HG02642 (cell line): Measurements from ENCODE around the gene RMND1.
"Not testable (repeated sequence)": the region's sequence is repeated elsewhere in the genome, so short reads cannot be mapped to it uniquely, and the experiment has no call there.

Experiments used
- ATAC-seq: cut with Tn5 transposase; IDR thresholded peaks from one replicate; pipeline ENCODE4 v1.9.1; 2021; ENCODE audit warnings: mild to moderate bottlenecking; ENCODE audit not compliant: unreplicated experiment, poor library complexity

Gene RMND1

DNA sequence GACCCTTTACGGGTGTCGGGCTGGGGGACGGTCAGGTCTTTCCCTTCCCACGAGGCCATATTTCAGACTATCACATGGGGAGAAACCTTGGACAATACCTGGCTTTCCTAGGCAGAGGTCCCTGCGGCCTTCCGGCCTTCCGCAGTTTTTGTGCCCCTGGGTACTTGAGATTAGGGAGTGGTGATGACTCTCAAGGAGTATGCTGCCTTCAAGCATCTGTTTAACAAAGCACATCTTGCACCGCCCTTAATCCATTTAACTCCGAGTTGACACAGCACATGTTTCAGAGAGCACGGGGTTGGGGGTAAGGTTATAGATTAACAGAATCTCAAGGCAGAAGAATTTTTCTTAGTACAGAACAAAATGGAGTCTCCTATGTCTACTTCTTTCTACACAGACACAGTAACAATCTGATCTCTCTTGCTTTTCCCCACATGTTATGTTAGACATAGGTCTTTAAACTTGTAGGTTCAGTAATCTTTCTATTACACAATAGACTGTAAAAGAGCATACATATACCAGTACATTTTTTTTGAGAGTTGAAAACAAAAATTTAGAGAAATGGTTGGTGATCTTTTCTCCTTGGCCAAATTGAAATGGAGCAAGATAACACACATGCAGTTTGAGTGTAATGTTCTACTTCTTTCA, 3.9 kb upstream of the RMND1 start:
- not testable (repeated sequence) for ATAC-seq

DNA sequence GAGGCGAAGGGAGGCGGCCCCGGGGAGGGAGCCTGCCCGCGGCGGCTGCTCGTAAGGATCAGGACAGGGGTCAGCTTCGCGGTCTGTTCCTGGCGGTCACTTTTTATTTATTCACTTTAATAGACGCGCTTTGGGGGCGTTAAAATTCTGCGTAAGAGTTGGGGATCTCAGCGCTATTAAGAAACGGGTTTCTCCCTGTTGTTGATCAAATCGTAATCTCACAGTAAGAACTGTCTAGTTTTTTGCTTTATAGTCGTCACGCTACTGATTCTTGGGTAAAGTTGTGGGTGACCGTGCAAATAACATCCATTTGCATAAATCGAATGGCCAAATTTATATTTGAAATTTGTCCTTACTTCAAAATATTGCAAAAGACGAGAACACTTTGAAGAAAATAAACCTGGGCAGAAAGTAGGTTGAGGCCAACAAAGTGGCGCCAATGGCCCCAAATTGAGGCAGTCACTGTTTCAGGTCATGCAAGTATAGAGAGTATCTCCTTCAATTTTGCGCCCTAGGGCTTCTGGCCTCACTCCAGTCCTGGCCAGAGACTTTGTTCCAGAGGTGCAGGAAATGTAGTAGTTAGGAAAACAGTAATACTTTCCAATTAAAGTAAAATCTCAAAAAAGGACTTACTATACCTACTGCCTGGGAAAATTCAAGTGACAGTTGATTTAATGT, 963 bp upstream of the RMND1 start:
- ATAC-seq: no peak

DNA sequence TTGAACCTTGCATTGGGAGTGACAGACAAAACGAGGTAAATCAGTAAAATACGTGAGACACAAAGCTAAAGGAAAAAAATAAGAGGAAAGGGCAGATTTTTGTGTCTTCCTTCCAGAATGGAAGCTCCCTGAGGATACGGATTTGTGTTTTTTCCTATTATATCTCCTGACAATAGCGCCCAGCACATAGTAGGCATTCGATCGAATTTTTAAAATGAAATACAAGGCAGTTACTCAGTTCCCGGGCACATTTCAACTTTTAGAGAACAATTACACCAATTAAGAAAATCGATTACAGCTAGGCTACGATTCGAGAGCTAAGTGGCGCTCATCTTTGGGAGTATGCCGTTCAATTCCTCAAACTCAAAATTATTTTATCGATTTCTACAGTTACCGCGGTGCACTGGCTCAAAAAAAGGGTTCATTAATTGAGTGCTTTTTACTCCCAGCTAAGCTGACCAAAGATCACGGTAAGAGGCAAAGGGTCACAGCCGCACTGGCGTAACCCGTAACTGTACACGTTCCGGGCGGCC, 443 bp downstream of the RMND1 start:
- ATAC-seq: no peak

DNA sequence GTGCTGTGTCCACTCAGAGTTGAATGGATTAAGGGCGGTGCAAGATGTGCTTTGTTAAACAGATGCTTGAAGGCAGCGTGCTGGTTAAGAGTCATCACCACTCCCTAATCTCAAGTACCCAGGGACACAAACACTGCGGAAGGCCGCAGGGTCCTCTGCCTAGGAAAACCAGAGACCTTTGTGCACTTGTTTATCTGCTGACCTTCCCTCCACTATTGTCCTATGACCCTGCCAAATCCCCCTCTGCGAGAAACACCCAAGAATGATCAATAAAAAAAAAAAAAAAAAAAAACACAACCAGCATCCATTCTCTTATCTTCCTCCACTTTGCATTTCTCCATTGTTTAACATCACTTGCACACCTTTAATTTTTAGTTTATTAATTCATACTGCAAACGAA, 998 bp downstream of the RMND1 start:
- ATAC-seq: not testable (repeated sequence)

DNA sequence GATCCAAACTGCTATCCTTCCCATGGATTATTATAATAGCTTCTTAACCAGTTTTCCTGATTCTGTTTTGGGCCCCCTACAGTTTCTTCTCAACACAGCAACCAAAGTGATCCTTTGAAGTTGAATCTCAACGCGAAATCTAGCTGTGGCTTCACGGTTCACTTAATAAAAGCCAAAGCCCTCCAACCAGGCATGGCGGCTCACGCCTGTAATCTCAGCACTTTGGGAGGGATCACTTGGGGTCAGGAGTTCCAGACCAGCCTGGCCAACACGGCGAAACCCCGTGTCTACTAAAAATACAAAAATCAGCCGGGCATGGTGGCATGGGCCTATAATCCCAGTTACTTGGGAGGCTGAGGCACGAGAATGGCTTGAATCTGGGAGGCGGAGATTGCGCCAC, 3.3 kb downstream of the RMND1 start:
- ATAC-seq: no peak

DNA sequence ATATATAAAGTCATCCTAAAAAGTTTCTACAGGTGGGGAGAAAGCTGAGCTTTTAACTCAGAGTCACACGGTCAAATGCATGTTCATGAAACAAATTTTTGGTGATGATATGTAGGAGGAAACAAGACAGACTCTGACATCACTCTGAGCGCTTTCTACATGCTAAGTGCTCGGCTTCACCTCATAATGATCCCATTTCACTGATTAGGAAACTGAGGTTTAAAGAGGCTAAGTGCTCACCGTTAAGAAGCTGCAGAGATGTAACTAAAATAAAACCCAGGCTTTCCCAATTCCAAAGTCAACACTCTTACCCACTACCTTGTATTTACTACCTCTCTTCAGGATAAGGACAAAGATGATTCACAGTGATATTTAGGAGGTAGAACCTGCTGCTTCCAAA, 4.7 kb downstream of the RMND1 start:
- no peak for ATAC-seq

DNA sequence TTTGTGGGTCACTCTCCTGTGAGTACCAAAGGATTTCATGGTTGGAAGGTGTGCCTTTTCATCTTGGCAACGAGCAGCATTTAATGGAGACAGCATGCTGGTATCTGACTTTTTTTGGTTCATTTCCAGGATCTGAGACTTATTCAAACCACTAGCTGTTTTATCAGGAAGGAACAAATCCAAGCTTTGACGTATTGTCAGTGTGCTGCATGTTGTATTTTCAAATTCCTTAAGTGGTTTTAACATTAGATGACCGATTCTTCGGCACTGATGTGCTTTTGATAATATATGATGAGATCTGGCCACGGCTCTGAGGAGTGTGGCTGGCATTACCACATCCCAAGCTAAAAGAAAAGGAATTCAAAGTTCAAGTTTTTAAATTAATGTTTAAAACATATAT, 6.4 kb downstream of the RMND1 start:
- no peak for ATAC-seq

DNA sequence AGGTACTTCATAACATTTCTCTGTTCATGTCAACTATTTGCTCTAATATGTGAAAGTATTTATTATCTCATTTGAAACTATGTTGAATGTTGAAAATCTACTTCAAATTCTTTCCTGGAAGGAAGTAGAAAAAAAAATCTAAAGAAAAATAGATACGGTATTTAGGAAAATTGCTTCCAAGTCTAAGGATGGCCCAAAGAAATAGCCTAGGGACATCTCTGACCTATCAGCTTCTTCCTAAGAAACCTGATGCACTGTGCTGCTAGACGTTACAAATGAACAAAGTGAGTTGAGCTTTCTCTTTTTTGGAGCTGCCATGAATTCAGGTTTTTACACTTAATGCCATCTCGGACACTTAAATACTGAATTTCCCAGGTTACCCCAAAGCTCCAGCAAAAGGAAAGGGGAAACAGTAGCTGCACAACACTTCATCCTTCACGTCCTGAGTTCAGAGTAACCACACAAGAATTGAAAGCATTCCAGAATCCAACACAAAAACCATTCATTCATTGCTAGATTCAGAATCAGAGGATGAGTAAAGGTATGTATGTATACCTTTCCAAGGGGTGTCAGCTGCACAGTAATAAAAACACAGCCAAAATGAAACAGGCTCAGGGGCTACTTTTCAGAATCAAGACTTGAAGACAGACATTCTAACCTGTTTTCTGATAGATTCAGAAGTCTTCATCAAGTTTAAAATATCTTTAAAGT, 7.9 kb downstream of the RMND1 start:
- no peak for ATAC-seq

DNA sequence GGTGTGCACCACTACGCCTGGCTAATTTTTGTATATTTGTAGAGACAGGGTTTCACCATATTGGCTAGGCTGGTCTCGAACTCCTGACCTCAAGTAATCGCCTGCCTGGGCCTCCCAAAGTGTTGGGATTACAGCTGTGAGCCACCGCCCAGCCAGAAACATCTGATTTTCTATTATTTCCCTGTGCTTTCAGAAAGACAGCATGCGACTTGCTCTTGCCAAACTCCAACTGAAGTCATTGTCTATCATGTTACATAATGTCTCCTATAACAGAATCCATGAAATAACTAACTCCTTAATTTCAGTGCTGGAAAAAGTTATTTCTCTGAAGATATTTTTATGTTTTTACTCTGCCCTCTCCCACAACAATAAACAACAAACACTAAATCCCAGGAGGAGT, 8.5 kb downstream of the RMND1 start:
- no peak for ATAC-seq

DNA sequence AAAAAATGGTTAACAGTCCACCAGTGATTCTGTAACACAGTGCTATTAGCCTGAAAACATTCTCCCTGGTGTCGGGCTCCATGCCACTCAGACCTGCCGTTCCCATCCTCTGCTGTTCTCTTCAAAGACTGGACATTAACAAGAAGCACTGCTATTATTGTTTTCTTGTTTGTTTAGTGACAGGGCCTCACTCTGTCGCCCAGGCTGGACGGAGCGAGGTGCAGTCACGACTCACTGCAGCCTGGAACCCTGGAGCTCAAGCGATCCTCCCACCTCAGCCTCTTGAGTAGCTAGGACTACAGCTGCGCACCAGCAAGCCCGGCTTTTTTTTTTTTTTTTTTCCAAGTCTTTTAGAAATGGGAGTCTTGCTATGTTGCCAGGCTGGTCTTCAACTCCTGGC, 9.6 kb downstream of the RMND1 start:
- no peak for ATAC-seq

DNA sequence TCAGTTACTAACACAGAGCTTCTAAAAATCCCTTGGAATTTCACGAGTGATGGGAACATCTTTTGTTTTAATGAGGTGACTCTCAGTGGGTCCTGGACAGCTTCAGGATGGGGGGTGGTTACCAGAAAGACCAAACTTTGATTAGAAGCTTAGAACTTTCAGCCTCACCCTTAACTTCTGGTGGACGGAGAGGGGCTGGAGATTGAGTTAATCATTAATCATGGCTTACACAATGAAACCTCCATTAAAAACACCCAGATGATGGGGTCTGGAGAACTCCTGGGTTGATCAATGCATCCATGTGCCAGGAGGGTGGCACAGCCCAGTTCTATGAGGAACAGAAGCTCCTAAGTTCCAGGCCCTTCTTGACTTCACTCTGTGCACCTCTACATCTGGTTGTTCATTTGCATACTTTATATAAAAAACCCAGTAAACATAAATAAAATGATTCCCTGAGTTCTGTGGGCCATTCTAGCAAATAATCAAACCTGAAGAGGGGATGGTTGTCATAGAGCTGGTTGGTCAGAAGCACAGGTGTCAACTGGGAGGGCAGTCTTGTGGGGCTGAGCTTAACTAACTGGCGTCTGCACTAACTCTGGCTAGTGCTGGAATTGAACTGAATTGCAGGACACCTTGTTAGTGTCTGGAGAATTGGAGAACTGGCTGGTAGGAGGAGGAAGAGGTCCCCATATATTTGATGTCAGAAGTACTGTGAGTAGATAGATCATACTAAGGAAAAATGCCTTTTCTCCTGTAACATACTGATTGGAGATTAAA, 10.3 kb downstream of the RMND1 start:
- ATAC-seq: no peak

DNA sequence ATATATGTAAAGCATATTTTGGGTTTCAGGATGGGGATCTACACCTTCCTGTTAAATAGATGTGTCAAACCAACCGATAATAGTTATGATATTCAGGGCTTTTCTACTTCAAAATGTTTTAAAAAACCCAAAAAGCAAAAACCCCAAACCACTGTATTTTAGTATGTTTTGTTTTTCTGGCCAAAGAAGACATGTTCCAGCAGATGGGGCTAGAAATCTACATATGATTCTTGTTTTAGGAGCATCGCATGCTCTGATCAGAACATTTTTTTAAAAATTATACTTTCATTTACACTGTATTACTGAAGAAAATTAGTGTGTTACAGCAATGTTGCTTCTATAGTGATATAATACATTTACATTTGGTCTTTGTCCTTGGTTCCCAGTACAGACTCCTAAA, 11.0 kb downstream of the RMND1 start:
- no peak for ATAC-seq

DNA sequence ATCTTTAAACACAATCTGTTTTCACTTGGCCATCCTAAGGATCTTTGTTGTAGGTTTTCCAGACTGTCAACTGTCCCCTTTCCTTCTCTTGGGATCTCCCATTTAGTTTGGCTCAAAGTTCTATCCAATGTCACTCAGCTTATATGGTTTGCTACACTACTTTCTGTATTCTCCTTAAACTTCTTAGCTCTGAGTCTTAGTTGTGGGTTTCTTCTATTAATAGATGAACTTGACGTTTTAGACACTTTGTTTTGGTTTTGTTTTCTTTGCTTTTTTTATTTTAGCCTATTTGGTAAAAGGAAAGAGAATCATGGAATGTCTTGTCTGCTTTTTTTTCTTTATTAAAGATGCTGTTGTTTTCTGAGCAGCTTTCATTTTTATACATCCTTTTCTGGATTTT, 11.4 kb downstream of the RMND1 start:
- no peak for ATAC-seq

DNA sequence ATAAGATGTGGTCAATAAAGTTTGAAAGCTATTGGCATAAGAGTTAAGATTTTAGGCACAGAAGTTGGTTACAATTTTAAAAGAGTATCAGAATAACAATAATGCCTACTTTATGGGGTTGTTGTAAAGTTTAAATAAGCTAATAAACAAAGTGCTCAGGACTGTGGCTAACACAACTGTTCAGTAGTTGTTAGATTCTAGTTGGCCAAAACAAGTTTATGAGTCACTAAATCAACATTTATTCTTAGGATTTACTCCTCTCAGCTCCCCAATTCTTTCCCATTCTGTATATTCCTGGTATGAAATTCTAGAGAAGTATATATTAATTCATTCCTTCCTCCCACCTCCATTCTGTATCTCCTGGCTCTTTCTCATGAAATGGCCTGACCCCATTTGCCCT, 14.5 kb downstream of the RMND1 start:
- ATAC-seq: no peak

DNA sequence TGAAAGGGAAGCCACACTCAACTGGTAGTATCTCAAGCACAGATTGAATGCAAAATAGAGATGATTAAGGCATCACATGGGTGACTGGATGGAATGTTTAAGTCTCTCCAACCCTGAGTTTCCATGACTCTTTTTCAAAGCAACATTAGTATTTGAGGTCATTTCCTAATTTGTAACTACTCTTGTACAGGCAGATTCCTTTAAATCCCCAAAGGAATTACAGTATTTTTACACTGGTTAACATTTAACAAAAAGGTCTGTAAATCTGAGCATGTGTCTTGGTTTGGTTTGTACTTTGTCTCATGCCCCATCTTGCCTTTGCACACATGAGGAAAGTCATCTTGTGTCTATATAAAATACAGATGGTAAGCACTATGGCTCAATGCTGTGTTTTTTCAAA, 15.1 kb downstream of the RMND1 start:
- ATAC-seq: no peak

DNA sequence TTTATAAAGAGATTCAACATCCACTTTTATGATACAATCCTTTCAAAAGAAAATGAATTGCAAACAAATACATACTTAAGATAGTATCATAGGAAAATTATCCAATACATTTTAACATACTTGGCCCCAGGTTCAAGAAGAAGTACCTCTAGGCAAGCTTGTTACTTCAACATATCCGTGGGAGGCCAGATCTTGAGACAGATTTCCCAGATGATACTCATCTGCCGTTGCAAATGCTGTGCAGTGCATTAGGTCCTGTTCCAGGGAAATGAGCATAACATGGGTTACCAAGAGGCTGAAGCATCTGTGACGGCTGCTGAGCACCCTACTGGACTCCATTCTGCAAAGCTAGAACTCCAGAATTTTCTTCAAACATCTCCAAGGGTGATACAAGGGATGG, 15.6 kb downstream of the RMND1 start:
- no peak for ATAC-seq

DNA sequence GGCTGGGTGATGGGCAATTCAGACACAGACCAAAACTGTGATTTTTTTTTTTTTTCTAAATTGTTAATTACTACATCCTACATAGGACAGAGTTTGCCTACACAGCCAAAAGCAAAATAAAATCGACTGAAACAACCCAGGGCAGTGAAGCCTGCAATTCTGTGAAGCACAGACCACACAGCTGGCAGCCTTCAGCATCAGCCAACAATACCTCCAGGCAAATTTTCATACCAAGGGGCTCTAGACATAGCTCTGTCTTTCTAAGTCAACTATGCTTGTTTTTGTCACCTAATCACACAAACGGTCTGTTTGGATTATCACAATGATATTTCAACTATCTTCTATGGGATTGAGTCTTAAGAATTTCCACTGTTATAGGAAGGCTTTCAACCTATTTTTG, 17.6 kb downstream of the RMND1 start:
- peak; percentile 68 for ATAC-seq

DNA sequence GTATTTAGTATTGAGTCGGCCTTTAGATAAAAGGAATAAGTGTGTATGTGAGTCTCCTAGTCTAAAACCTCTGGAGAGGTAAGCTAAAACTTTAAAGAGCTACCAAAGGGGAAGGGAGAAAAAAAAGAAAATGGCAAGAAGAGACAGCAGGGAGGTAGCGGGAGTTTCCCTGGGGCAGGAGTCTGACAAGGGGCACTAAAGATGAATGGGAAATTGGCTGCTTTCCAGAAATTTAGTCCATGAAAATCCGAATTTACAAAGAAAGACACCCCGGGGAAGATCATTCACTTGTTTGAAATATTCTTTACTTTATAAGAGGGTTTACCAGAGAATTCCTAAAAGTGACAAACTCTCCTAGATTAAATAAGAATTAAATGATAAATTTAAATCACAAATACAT, 19.3 kb downstream of the RMND1 start:
- no peak for ATAC-seq

DNA sequence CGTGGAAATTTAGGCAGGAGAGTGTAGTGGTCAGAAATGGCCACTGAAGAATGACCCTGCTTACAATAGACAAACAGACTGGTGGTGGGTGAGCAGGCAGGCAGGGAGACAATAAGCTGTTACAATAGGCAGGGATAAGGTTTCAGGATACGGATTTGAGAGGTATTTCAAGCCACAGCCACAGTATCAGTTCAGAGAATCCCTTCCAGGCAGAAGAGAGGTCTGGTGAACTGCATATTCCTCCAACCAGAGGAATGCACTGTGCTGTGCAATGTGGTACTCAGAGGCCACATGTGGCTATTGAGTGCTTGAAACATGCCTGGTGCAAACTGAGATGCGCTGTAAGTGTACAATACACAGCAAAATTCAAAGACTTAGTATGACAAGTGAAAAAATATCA, 20.6 kb downstream of the RMND1 start:
- no peak for ATAC-seq

DNA sequence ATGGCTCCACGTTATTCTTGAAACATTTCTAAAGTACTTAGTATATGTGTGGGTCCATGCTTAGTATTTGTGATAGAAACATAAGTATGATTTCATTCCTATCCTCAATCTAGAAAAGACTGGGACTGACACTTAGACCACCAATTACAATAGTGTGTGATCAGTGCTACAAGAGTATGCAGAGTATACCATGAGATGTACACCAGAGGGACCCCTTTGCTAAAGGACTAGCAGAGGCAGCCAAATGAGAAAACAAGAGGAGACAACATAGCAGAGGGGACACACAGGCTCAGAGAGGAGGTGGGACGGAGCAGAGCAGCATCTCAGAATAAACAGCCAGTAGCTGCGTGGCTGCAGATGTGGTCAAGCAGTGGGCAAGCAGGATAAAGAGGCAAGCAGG, 21.0 kb downstream of the RMND1 start:
- no peak for ATAC-seq
